Activated CD4-positive, alpha-beta T cell treated with anti-CD3 and anti-CD28 coated beads, Interleukin-2, amount 50 U/mL, for 4 hours (primary cell): ENCODE measurements around the gene TSC22D1.

Experiments used
- DNase-seq, 2 experiments: peaks; one replicate each; pipeline ENCODE4 v3.0.0-alpha.2; 2020

Gene TSC22D1

GRCh38 chr13:44400736-44401135, 175.4 kb downstream of the TSC22D1 start:
- no peak for DNase-seq

- no peak for DNase-seq
Measured at GRCh38 chr13:44399074-44399473, 177.1 kb downstream of the TSC22D1 start.

- DNase-seq, result no peak
Measured at GRCh38 chr13:44398606-44399005, 177.5 kb downstream of the TSC22D1 start.

- DNase-seq, result no peak
Measured at GRCh38 chr13:44397766-44398223, 178.3 kb downstream of the TSC22D1 start.

- no peak for DNase-seq
Measured at GRCh38 chr13:44396701-44397580, 179.2 kb downstream of the TSC22D1 start.

- DNase-seq, result no peak
Measured at GRCh38 chr13:44395976-44396694, 180.0 kb downstream of the TSC22D1 start.

GRCh38 chr13:44394658-44395057, 181.5 kb downstream of the TSC22D1 start:
- no peak for DNase-seq

GRCh38 chr13:44393391-44393790, 182.7 kb downstream of the TSC22D1 start:
- no peak for DNase-seq

- DNase-seq, result no peak
Measured at GRCh38 chr13:44389876-44390275, 186.3 kb downstream of the TSC22D1 start.

GRCh38 chr13:44389060-44389666, 187.0 kb downstream of the TSC22D1 start:
- no peak for DNase-seq

GRCh38 chr13:44388427-44389059, 187.6 kb downstream of the TSC22D1 start:
- DNase-seq, result no peak

- no peak for DNase-seq
Measured at GRCh38 chr13:44386913-44387556, 189.1 kb downstream of the TSC22D1 start.

GRCh38 chr13:44385847-44386246, 190.3 kb downstream of the TSC22D1 start:
- no peak for DNase-seq

- no peak for DNase-seq
Measured at GRCh38 chr13:44385401-44385800, 190.7 kb downstream of the TSC22D1 start.

GRCh38 chr13:44384778-44385177, 191.4 kb downstream of the TSC22D1 start:
- no peak for DNase-seq

GRCh38 chr13:44383945-44384344, 192.2 kb downstream of the TSC22D1 start:
- DNase-seq, result no peak

GRCh38 chr13:44382635-44383145, 193.4 kb downstream of the TSC22D1 start:
- DNase-seq, result no peak
